SK-N-SH treated with all-trans-retinoic acid at 6 μM for 48 hours (cell line): ENCODE results near the gene AKAP12.

Experiments
- CSDC2 ChIP-seq: fragments of 250-450 bp; sonication (Bioruptor Pico); IDR thresholded peaks from 2 replicates; pipeline ENCODE4 v1.5.0; 2020; ENCODE audit warnings: mild to moderate bottlenecking, moderate library complexity
- ESRRG ChIP-seq: fragments of 250-450 bp; sonication (Bioruptor Pico); IDR thresholded peaks from 2 replicates; pipeline ENCODE4 v1.6.1; 2021; ENCODE audit warnings: mild to moderate bottlenecking
- ISL1 ChIP-seq: fragments of 250-450 bp; sonication (Bioruptor Pico); IDR thresholded peaks from 2 replicates; pipeline ENCODE4 v2.1.2; 2022; ENCODE audit warnings: mild to moderate bottlenecking, moderate library complexity
- OSR1 ChIP-seq: fragments of 250-450 bp; sonication (Bioruptor Pico); IDR thresholded peaks from 2 replicates; pipeline ENCODE4 v1.8.0; 2022; ENCODE audit warnings: moderate library complexity, mild to moderate bottlenecking, inconsistent platforms
- SNAI2 ChIP-seq: fragments of 250-450 bp; sonication (Bioruptor Pico); IDR thresholded peaks from 2 replicates; pipeline ENCODE4 v1.5.0; 2020; ENCODE audit warnings: mild to moderate bottlenecking, moderate library complexity
- ZFP30 ChIP-seq: fragments of 450-650 bp; formaldehyde crosslinking; IDR thresholded peaks from 2 replicates; pipeline ENCODE4 v1.5.0; 2022; ENCODE audit warnings: mild to moderate bottlenecking, moderate library complexity
- ZNF565 ChIP-seq: fragments of 450-650 bp; formaldehyde crosslinking; conservative IDR thresholded peaks from 2 replicates; pipeline ENCODE4 v1.5.0; 2020; ENCODE audit warnings: low read depth, mild to moderate bottlenecking, moderate library complexity
- ZNF70 ChIP-seq: fragments of 450-650 bp; formaldehyde crosslinking; IDR thresholded peaks from 2 replicates; pipeline ENCODE4 v1.5.0; 2020; ENCODE audit warnings: mild to moderate bottlenecking, moderate library complexity
- TF ChIP-seq, protein P1 (sequence below): fragments of 250-450 bp; sonication (Bioruptor Pico); IDR thresholded peaks from 2 replicates; pipeline ENCODE4 v1.8.0; 2020; ENCODE audit warnings: mild to moderate bottlenecking, moderate library complexity, borderline replicate concordance
- TF ChIP-seq, protein P2 (sequence below): fragments of 250-450 bp; sonication (Bioruptor Pico); IDR thresholded peaks from 2 replicates; pipeline ENCODE4 v1.8.0; 2021; ENCODE audit warnings: low read depth, mild to moderate bottlenecking, moderate library complexity, borderline replicate concordance
- TF ChIP-seq, protein P3 (sequence below): fragments of 250-450 bp; sonication (Bioruptor Pico); IDR thresholded peaks from 2 replicates; pipeline ENCODE4 v1.5.1; 2021; ENCODE audit warnings: mild to moderate bottlenecking, moderate library complexity
- TF ChIP-seq, protein P4 (sequence below): fragments of 250-450 bp; sonication (Bioruptor Pico); IDR thresholded peaks from 2 replicates; pipeline ENCODE4 v1.5.0; 2020; ENCODE audit warnings: mild to moderate bottlenecking, moderate library complexity

DNA sequence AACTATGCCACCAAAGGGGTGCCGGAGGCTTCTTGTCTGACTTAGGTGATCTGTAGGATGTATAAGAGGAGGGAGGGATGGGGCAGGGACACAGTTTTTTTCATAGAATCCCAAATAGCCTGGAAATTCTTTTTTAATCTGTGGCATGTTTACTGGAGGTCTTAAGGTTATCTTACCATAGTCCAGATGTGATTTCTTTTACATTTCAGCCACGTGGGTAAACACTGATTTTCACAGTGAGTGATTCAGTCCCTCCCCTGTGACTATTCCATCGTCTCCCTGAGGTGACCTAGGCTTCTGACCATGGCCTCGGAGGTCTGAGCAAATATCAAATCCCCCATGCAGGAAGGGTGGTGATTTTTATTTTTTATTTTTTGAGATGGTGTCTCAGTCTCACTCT is 67.7 kb downstream of the AKAP12 start:
- TF ChIP-seq, protein P1, sequence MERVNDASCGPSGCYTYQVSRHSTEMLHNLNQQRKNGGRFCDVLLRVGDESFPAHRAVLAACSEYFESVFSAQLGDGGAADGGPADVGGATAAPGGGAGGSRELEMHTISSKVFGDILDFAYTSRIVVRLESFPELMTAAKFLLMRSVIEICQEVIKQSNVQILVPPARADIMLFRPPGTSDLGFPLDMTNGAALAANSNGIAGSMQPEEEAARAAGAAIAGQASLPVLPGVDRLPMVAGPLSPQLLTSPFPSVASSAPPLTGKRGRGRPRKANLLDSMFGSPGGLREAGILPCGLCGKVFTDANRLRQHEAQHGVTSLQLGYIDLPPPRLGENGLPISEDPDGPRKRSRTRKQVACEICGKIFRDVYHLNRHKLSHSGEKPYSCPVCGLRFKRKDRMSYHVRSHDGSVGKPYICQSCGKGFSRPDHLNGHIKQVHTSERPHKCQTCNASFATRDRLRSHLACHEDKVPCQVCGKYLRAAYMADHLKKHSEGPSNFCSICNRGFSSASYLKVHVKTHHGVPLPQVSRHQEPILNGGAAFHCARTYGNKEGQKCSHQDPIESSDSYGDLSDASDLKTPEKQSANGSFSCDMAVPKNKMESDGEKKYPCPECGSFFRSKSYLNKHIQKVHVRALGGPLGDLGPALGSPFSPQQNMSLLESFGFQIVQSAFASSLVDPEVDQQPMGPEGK (CRISPR knock-in tag), result no peak
- TF ChIP-seq ISL1 (CRISPR knock-in tag) (no peak), ZNF70 (CRISPR knock-in tag) (no peak), SNAI2 (no peak), CSDC2 (CRISPR knock-in tag) (no peak), OSR1 (CRISPR knock-in tag) (no peak), ZNF565 (CRISPR knock-in tag) (no peak), ZFP30 (CRISPR knock-in tag) (no peak), ESRRG (CRISPR knock-in tag) (no peak)
- TF ChIP-seq, protein P2, sequence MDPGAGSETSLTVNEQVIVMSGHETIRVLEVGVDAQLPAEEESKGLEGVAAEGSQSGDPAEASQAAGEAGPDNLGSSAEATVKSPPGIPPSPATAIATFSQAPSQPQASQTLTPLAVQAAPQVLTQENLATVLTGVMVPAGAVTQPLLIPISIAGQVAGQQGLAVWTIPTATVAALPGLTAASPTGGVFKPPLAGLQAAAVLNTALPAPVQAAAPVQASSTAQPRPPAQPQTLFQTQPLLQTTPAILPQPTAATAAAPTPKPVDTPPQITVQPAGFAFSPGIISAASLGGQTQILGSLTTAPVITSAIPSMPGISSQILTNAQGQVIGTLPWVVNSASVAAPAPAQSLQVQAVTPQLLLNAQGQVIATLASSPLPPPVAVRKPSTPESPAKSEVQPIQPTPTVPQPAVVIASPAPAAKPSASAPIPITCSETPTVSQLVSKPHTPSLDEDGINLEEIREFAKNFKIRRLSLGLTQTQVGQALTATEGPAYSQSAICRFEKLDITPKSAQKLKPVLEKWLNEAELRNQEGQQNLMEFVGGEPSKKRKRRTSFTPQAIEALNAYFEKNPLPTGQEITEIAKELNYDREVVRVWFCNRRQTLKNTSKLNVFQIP (CRISPR knock-in tag), result no peak
- TF ChIP-seq, protein P3, sequence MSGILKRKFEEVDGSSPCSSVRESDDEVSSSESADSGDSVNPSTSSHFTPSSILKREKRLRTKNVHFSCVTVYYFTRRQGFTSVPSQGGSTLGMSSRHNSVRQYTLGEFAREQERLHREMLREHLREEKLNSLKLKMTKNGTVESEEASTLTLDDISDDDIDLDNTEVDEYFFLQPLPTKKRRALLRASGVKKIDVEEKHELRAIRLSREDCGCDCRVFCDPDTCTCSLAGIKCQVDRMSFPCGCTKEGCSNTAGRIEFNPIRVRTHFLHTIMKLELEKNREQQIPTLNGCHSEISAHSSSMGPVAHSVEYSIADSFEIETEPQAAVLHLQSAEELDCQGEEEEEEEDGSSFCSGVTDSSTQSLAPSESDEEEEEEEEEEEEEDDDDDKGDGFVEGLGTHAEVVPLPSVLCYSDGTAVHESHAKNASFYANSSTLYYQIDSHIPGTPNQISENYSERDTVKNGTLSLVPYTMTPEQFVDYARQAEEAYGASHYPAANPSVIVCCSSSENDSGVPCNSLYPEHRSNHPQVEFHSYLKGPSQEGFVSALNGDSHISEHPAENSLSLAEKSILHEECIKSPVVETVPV, result no peak
- TF ChIP-seq, protein P4, sequence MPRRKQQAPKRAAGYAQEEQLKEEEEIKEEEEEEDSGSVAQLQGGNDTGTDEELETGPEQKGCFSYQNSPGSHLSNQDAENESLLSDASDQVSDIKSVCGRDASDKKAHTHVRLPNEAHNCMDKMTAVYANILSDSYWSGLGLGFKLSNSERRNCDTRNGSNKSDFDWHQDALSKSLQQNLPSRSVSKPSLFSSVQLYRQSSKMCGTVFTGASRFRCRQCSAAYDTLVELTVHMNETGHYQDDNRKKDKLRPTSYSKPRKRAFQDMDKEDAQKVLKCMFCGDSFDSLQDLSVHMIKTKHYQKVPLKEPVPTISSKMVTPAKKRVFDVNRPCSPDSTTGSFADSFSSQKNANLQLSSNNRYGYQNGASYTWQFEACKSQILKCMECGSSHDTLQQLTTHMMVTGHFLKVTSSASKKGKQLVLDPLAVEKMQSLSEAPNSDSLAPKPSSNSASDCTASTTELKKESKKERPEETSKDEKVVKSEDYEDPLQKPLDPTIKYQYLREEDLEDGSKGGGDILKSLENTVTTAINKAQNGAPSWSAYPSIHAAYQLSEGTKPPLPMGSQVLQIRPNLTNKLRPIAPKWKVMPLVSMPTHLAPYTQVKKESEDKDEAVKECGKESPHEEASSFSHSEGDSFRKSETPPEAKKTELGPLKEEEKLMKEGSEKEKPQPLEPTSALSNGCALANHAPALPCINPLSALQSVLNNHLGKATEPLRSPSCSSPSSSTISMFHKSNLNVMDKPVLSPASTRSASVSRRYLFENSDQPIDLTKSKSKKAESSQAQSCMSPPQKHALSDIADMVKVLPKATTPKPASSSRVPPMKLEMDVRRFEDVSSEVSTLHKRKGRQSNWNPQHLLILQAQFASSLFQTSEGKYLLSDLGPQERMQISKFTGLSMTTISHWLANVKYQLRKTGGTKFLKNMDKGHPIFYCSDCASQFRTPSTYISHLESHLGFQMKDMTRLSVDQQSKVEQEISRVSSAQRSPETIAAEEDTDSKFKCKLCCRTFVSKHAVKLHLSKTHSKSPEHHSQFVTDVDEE, result no peak
